GM10248 (cell line): Measurements from ENCODE around the gene FAM210B.
A peak's percentile ranks its signal among the peaks of the same experiment; 100 is the strongest.

Experiments
- CTCF ChIA-PET: fragments of 300-600 bp; sonication (Branson Sonifier 250); formaldehyde crosslinking; extraction: SDS; loops from one replicate; lab custom pipeline; 2021; ENCODE audit warnings: antibody characterized with exemption; lab: Yijun Ruan, JAX
- POLR2A ChIA-PET: fragments of 350-650 bp; sonication (Branson Sonifier 250); formaldehyde crosslinking; extraction: SDS; loops from one replicate; lab custom pipeline; 2020; ENCODE audit warnings: antibody characterized with exemption; lab: Yijun Ruan, JAX
- DNase-seq: peaks from one replicate; pipeline ENCODE4 v3.0.0; 2012; ENCODE audit errors: extremely low spot score
- TF ChIP-seq, protein P1 (sequence below): IDR thresholded peaks from 2 replicates; pipeline ENCODE4 v1.5.1; 2012; ENCODE audit warnings: mild to moderate bottlenecking, low read depth; ENCODE audit errors: extremely low read depth, missing control alignments, control extremely low read depth

Gene FAM210B

DNA sequence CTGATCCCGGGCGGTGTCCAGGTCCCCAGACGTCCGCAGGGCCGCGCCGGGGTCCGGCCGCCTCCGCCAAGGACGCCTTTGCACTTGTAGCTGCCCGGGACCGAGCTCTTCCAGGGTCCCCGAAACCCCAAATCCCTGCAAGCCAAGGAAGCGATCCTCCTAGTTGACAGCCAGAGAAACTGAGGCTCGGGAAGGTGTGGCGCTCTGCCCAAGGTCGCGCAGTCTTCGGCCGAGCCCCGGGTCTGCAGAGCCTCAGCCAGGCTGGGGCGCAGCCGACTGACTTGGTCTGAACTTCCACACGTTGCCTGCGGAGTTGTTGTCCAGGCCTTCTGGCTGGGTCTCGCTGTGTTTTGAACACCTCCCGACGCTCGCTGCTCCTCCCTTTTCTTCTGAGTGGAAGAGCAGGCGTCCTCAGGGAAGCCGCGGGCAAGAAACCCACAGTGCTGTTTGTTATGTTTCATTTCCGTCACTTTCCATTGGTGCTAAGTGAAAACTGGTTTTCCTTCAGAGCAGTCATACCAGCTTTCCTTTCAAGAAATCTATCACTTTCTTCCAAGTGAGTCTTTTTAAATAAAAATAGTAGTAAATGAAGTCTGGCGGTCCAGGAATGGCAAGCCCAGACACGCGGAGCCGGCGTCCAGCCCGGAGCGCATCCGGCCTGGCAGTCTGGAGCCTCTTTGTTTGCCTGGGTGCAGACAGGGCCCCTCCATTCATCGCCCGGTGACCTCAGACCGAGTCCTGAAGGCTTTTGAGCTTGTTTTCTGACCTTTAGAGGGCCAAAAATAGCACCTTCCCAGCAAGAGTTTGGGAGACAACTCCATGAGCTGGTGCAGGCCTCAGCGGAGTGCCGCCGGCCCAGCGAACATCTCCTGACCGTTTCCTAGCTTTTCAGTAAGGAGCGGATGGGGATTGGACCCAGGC is 698 bp downstream of the FAM210B start:
- CTCF ChIA-PET, result interaction anchor here (1.3 to 1.9 kb wide), 4 partner anchors 9 to 40 kb away, joined by 4 to 6 read pairs (median 6); partner anchors contain the start of genes AURKA and CSTF1
- peak; percentile 34 for DNase-seq
- TF ChIP-seq, protein P1, sequence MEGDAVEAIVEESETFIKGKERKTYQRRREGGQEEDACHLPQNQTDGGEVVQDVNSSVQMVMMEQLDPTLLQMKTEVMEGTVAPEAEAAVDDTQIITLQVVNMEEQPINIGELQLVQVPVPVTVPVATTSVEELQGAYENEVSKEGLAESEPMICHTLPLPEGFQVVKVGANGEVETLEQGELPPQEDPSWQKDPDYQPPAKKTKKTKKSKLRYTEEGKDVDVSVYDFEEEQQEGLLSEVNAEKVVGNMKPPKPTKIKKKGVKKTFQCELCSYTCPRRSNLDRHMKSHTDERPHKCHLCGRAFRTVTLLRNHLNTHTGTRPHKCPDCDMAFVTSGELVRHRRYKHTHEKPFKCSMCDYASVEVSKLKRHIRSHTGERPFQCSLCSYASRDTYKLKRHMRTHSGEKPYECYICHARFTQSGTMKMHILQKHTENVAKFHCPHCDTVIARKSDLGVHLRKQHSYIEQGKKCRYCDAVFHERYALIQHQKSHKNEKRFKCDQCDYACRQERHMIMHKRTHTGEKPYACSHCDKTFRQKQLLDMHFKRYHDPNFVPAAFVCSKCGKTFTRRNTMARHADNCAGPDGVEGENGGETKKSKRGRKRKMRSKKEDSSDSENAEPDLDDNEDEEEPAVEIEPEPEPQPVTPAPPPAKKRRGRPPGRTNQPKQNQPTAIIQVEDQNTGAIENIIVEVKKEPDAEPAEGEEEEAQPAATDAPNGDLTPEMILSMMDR, result no peak
- POLR2A ChIA-PET, result interaction anchor here (0.8 kb wide), 1 partner anchor 68 kb away, joined by 3 read pairs; no protein-coding TSS in a partner anchor

DNA sequence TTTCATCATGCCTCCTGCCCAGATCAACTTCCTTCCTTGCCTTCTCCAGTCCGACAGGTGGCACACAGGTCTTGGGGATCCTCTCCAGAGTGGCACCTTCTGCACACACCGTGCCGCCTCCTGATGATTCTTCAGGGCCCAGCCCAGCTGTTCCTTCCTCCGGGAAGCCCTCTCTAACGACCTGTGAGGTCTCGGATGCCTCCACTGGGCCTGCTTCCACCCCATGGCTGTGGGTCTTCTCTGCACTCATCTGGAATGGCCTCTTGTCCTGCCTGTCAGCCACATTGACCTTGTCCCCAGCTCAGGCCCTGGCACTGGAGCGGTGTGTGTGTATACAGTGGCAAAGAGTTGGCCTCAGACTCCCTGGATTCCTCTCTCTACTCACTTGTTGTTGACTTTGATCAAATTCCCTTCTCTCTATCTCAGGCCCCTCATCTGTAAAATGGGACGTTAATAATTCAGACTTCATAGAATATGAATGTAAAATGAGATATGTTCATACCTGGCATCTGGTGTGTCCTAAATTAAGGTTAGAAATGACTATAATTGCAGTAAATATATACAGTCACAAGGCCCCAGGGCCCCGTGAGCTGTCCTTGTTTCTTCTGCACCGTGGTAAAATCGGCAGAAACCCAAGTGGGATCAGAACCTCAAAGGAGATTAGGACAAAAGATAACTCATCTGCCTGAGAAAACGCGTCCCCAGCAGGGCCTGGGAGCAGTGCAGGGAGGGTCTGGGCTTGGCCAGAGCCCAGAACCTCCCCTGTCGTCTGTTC is 1.5 kb downstream of the FAM210B start:
- no peak for DNase-seq
- ChIA-PET CTCF (interaction anchor here (0.9 to 1.0 kb wide), 2 partner anchors 12 to 17 kb away, joined by 3 to 4 read pairs; no protein-coding TSS in a partner anchor), POLR2A (no interaction called here)
- TF ChIP-seq, protein P1, result no peak

DNA sequence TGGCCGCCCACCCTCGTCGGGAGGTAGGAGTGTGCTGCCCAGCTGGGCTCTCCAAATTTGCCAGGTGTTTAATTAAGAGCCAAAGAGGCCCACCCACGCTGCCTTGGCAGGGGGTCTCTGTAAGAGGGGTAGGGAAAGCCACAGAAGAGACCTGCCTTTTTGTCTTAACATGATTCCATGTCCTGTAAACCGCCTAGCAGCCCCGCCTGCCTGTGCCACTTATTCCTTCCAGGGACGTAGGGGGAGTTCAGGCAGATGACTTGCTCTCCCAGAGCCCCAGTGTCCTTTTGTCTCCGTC is 2.1 kb downstream of the FAM210B start:
- ChIA-PET POLR2A (no interaction called here), CTCF (interaction anchor here (0.9 to 1.0 kb wide), 2 partner anchors 12 to 17 kb away, joined by 3 to 4 read pairs; no protein-coding TSS in a partner anchor)
- DNase-seq, result no peak
- TF ChIP-seq, protein P1, result no peak

DNA sequence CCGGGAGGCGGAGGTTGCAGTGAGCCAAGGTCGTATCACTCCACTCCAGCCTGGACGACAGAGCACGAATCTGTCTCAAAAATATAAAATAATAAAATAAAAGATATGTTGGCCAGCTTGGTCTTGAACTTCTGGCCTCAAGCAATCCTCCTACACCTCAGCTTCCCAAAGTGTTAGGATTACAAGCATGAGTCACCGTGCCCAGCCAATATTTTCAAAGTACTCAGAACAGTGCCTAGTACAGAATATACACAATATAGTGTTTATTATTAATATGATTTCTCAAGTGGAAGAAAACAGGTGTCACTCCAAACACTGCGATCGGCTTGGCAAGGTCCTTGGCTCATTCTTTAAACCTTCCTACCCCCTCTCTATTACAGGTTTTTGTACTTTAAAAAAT is 3.1 kb downstream of the FAM210B start:
- CTCF ChIA-PET, result no interaction called here
- no peak for DNase-seq
- POLR2A ChIA-PET, result no interaction called here
- TF ChIP-seq, protein P1, result no peak

DNA sequence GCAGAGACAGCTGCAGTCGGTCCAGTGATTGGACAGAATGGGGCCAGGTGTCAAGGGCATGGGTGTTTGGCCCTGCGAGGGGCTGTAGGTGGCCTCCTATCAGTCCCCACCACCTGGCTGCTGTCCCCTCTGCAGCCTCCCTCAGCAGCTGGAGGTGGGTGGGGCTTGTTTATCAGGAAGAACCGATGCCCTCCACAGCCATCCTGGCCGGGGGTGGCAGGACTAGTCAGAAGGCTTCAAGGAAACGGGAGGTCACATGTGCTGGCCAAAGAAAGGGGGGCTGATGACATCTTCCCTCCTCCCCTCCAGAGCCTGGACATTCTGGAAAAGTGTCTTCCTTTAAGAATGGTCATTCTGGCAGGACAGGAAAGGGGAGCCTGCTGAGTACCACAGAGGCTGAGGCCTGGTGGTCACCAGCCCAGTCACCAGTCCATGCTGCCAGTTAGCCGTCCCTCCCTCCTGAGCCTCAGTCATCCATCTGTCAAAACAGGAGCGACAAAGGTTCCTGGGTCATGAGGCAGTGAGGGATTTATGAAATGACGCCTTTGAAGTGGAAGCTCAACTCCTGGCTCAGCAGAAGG is 4.1 kb downstream of the FAM210B start:
- CTCF ChIA-PET, result no interaction called here
- DNase-seq, result no peak
- TF ChIP-seq, protein P1, result no peak
- POLR2A ChIA-PET, result no interaction called here

DNA sequence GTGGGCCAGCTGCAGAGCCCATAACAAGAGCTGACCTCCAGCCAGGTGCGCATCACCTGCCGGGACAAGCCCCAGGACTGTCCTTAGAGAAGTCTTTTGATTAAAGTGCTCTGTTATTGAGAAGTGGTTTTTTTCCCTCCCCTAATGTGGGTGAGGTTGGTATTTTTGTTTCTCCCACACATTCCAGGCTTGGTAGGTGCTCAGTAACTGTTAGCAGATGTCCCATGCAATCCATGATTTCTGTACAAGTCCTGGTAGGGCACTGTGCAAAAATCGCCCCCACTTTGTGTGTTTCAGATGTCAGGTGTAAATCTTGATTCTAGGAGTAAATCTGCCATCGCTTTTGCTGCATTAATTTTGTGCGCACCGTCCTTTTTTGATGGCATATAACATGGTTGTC is 4.7 kb downstream of the FAM210B start:
- TF ChIP-seq, protein P1, result no peak
- ChIA-PET CTCF (no interaction called here), POLR2A (no interaction called here)
- DNase-seq, result no peak
